Activated CD8-positive, alpha-beta memory T cell treated with anti-CD3 and anti-CD28 coated beads for 1 hour (primary cell): ENCODE data around the gene PLEKHO2.

Experiments used
- DNase-seq, 2 donors: peaks; one replicate each; pipeline ENCODE4 v3.0.0-alpha.2; 2020; ENCODE audit warnings: low read depth in 1 of 2; ENCODE audit errors: extremely low read depth in 1 of 2

PLEKHO2 gene

DNA sequence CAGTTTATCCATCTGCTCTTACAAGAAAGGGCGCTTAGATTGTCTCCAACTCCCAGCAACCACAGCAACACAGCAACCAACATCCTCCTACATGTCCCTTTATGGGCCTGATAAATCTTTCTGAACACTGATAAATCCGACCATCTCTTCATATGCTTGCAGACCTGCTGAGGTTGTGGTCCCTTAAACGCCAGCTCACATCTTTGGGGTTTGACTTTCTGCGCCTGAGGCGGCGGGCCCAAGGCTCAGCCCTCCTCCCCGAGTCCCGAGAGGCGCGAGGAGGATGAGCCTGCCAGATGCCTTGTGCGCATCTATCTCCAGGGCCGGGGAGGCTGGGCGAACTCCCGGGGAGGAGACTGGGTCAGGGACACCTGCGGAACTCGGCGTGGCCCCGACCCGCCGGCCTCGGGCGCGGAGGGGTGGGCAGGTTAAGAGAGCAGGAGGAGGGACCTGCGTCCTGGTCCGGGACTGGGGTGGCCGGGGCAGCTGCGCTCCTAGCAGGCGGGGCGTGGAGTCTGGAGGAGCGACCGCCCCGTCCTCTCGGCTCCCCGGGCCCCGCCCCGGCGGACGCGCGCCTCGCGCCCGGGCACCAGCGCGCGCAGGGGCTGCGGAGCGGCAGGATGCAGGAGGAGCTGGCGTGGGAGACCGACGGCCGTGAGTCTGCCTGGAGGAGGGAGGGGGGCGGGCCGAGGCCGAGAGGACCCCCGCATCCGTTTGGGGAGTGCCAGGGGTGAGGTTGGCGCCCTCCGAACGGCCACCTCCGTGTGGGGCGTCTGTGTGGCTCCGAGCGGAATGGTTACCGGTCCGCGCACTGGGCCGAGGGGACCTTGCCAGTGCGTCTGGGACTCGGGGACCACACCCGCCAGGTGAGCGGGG lies 69.8 kb downstream of the PLEKHO2 start, which contains the start of gene ANKDD1A:
TSS of gene ANKDD1A (plus strand) at position 592 of the 876 bp plus-strand sequence. CDS start at position 621, 29 bp downstream.
- no peak for DNase-seq

DNA sequence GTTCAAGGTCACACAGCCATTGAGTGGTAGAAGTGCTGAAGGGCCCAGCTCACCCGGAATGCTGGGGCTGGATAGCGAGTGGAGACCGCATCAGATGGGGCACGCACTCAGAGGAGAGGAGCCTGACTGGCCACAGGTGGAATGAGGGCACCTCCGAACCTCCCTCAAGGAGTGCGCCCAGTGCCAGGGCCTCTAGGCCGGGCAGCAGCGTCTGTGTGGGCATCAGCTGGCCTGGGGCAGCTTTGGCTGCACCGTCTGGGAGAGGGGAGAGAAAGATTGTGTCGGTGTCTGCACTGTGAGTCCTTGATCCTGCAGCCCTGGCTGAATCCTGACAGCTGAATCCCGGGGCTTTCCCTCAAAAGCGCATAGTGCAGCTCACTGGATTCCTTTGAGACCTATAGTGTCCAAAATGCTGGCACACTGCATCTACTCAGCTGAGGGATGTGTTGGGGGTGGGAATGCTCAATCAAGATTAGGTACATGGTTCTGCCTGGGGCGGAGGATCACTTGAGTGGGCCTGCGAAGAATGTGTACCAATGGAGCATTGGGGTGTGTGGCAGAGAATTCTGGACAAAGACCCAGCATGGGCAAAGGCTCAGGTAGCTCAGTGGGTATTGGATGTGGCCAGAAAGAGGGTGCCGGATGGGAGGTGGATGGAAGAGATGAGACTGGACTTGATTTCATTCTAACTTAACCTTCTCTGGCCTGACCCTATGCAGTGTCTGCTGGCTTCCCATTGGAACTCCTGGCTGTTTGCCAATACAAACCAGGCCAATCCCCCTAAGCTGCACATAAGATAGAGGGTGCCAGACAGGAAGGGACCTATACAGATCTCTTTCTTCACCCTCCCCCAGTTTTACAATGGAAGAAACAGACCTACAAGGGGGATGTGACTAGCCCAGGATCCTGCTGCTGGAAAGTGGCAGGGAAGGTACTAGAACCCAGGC lies 70.9 kb downstream of the PLEKHO2 start:
- DNase-seq: no peak

DNA sequence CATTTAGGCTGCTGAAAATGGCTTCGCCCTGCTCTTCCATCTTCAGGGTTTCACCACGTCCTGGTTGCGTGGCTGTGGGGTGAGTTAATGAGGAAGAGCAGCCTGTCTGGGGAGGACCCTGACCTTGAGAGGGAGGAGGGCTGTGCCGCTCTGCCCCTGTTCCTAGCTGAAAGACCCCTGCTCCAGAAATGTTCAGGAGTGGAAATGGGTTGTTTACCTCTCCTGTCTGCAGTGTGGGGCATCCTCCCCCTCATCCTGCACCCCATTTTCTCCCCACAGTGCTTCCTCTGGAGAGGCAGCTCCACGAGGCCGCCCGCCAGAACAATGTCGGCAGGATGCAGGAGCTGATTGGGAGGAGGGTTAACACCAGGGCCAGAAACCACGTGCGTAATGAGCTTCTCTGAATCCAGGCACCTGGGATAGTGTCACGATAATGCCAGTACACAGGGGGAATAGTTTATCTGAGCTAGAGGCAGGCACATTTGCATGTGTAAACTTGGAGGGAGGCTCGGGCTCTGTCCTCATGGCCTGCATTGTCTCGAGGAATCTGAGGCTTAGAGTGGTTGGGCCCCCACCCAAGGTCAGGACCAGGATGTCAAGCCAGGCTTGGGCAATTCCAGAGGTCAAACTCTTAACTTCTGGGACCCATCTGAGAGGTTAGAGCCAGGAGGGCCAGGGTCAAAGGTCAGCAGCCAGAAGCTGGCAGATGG lies 74.0 kb downstream of the PLEKHO2 start:
- DNase-seq: no peak

DNA sequence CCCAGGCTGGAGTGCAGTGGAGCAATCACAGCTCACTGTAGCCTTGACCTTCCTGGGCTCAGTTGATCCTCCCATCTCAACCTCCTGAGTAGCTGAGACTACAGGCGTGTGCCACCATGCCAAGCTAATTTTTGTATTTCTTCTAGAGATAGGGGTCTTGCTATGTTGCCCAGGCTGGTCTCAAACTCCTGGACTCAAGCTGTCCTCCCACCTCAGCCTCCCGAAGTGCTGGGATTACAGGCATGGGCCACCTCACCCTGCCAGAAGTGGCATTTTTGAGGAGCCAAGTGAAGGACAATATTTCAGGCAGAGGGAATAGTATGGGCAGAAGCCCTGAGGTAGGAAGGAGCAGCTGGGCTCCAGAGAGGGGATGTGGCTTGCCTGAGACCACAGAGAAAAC lies 74.7 kb downstream of the PLEKHO2 start:
- no peak for DNase-seq

DNA sequence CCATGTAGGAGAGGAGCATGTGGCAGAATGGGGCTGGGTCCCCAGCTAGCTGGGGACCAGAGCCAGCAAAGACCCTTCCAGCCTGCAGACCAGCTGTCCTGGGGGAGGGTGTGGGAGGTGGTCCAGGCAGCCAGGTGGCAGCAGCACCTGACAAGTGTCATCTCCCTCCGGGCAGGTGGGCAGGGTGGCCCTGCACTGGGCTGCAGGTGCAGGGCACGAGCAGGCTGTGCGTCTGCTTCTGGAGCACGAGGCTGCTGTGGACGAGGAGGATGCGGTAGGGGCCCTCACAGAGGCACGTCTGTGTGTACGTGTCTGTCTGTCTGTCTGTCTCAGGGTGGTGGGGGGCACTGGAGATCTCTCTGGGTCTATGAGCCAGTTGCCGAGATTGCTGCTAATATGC lies 75.5 kb downstream of the PLEKHO2 start:
- DNase-seq: no peak
